Mesenchymal stem cell (in vitro differentiated cells and primary cell): ENCODE results near the gene OR1L4. TPM values are rescaled to one million over a fixed set of nuclear protein-coding genes. Genes with fewer than 3 reads are reported as not detected.

Experiments
- DNase-seq: peaks from one replicate; pipeline ENCODE4 v3.0.0-alpha.2; 2013
- H2AFZ ChIP-seq: one replicate; pipeline ENCODE4 v1.6.1; 2013; ENCODE audit warnings: low read depth, mild to moderate bottlenecking, control low read depth, inconsistent platforms, low read length, moderate library complexity
- H2AK5ac ChIP-seq: 2 replicates; pipeline ENCODE4 v1.6.1; 2013; ENCODE audit warnings: low read length, moderate library complexity, mild to moderate bottlenecking, inconsistent platforms; ENCODE audit not compliant: severe bottlenecking
- H2BK120ac ChIP-seq: one replicate; pipeline ENCODE4 v1.6.1; 2013; ENCODE audit warnings: low read depth, mild to moderate bottlenecking, inconsistent platforms, low read length, moderate library complexity
- H2BK12ac ChIP-seq, 2 experiments: one replicate each; pipeline ENCODE4 v1.6.1; 2013; ENCODE audit warnings: inconsistent platforms in 2 of 2, low read length in 2 of 2, mild to moderate bottlenecking in 2 of 2, moderate library complexity in 2 of 2, control low read depth in 1 of 2
- H2BK15ac ChIP-seq: one replicate; pipeline ENCODE4 v1.6.1; 2013; ENCODE audit warnings: mild to moderate bottlenecking, low read depth, inconsistent platforms; ENCODE audit not compliant: poor library complexity, severe bottlenecking
- H2BK5ac ChIP-seq: 2 replicates; pipeline ENCODE4 v1.6.1; 2013; ENCODE audit warnings: low read depth, mild to moderate bottlenecking, low read length, control low read depth, inconsistent platforms; ENCODE audit not compliant: poor library complexity, severe bottlenecking
- H3K14ac ChIP-seq, 2 experiments: one replicate each; pipeline ENCODE4 v1.6.1; 2013; ENCODE audit warnings: inconsistent platforms in 2 of 2, low read length in 2 of 2, control low read depth in 1 of 2, mild to moderate bottlenecking in 1 of 2, moderate library complexity in 1 of 2
- H3K18ac ChIP-seq, 2 experiments: one replicate each; pipeline ENCODE4 v1.6.1; 2013; ENCODE audit warnings: inconsistent platforms in 2 of 2, low read length in 2 of 2, control low read depth in 1 of 2, low read depth in 1 of 2, mild to moderate bottlenecking in 1 of 2
- H3K23ac ChIP-seq, 2 experiments: one replicate each; pipeline ENCODE4 v1.6.1; 2013; ENCODE audit warnings: inconsistent platforms in 2 of 2, low read length in 2 of 2, mild to moderate bottlenecking in 2 of 2, moderate library complexity in 2 of 2, control low read depth in 1 of 2
- H3K27ac ChIP-seq: 2 replicates; pipeline ENCODE4 v1.5.1; 2013; ENCODE audit warnings: mild to moderate bottlenecking, moderate library complexity, low read length, control low read depth, inconsistent platforms; ENCODE audit not compliant: poor library complexity, severe bottlenecking
- H3K27me3 ChIP-seq, 2 experiments: 2 replicates each; pipeline versions ENCODE4 v1.6.1 to v1.7.0; 2013; ENCODE audit warnings: low read length in 2 of 2, mild to moderate bottlenecking in 2 of 2, moderate library complexity in 2 of 2, control low read depth in 1 of 2, inconsistent platforms in 1 of 2; ENCODE audit not compliant: control insufficient read depth in 1 of 2, insufficient read depth in 1 of 2
- H3K36me3 ChIP-seq, 2 experiments: 2 replicates each; pipeline versions ENCODE4 v1.6.1 to v1.7.0; 2013; ENCODE audit warnings: low read length in 2 of 2, control low read depth in 1 of 2, inconsistent platforms in 1 of 2, low read depth in 1 of 2, mild to moderate bottlenecking in 1 of 2; ENCODE audit not compliant: insufficient read depth in 2 of 2, control insufficient read depth in 1 of 2
- H3K4ac ChIP-seq, 2 experiments: one replicate each; pipeline ENCODE4 v1.6.1; 2013; ENCODE audit warnings: inconsistent platforms in 2 of 2, low read length in 2 of 2, mild to moderate bottlenecking in 2 of 2, moderate library complexity in 2 of 2, control low read depth in 1 of 2, low read depth in 1 of 2
- H3K4me1 ChIP-seq: 2 replicates; pipeline ENCODE4 v1.6.1; 2013; ENCODE audit warnings: low read depth, low read length, control low read depth; ENCODE audit not compliant: control insufficient read depth, insufficient read depth
- H3K4me2 ChIP-seq: 2 replicates; pipeline ENCODE4 v1.6.1; 2013; ENCODE audit warnings: low read length, mild to moderate bottlenecking, inconsistent platforms; ENCODE audit not compliant: poor library complexity, severe bottlenecking
- H3K4me3 ChIP-seq, 2 experiments: 2 replicates each; pipeline versions ENCODE4 v1.5.1 to v1.7.0; 2013; ENCODE audit warnings: low read length in 2 of 2, mild to moderate bottlenecking in 2 of 2, control low read depth in 1 of 2, low read depth in 1 of 2; ENCODE audit not compliant: insufficient read depth in 1 of 2
- H3K79me1 ChIP-seq: replicated peaks from 2 replicates; pipeline ENCODE4 v1.6.1; 2013; ENCODE audit warnings: mild to moderate bottlenecking, control low read depth, low read length, inconsistent platforms; ENCODE audit not compliant: poor library complexity, severe bottlenecking
- H3K9ac ChIP-seq: 2 replicates; pipeline ENCODE4 v1.7.0; 2013; ENCODE audit warnings: mild to moderate bottlenecking, low read length, moderate library complexity
- H3K9me3 ChIP-seq: 2 replicates; pipeline ENCODE4 v1.7.0; 2013; ENCODE audit warnings: mild to moderate bottlenecking, low read length; ENCODE audit not compliant: control insufficient read depth
- H4K8ac ChIP-seq: one replicate; pipeline ENCODE4 v1.6.1; 2013; ENCODE audit warnings: inconsistent platforms, mild to moderate bottlenecking, low read length, moderate library complexity
- H4K91ac ChIP-seq: one replicate; pipeline ENCODE4 v1.6.1; 2013; ENCODE audit warnings: mild to moderate bottlenecking, low read length, inconsistent platforms
- WGBS: methylation state at CpG from one replicate; pipeline ENCODE4 v1.1.7; 2013; ENCODE audit warnings: mixed read lengths; 5-methylcytosine and 5-hydroxymethylcytosine counted together
- polyA plus RNA-seq, 2 experiments: library from polyadenylated mRNA; stranded (reverse); fragments of 200-250 nt; gene quantifications; one replicate each; pipeline ENCODE4 v1.2.3, GENCODE V29; 2013

The OR1L4 gene, protein sequence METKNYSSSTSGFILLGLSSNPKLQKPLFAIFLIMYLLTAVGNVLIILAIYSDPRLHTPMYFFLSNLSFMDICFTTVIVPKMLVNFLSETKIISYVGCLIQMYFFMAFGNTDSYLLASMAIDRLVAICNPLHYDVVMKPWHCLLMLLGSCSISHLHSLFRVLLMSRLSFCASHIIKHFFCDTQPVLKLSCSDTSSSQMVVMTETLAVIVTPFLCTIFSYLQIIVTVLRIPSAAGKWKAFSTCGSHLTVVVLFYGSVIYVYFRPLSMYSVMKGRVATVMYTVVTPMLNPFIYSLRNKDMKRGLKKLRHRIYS
- not detected for polyA plus RNA-seq (2013, experiment 1 of 2)
- polyA plus RNA-seq (2013, experiment 2 of 2): not detected

- Histone ChIP-seq H3K27me3 (no peaks in the 10 kb centered on the region), H3K18ac (no peak within 1 kb of the TSS), H3K4ac (no peak within 1 kb of the TSS), H2BK5ac (no peak within 1 kb of the TSS), H3K9me3 (peaks cover 65% of the 10 kb centered on the region), H2AFZ (no peak within 1 kb of the TSS), H3K79me1 (no peaks in the 10 kb centered on the region), H3K23ac (no peak within 1 kb of the TSS), H3K36me3 (no peaks in the 10 kb centered on the region), H3K9ac (no peak within 1 kb of the TSS), H3K4me2 (no peak within 1 kb of the TSS), H3K27ac (no peak within 1 kb of the TSS), H2BK15ac (no peak within 1 kb of the TSS), H3K4me3 (no peak within 1 kb of the TSS), H2BK120ac (no peak within 1 kb of the TSS), H4K91ac (no peak within 1 kb of the TSS), H2BK12ac (no peak within 1 kb of the TSS), H3K4me1 (no peaks in the 10 kb centered on the region), H2AK5ac (no peak within 1 kb of the TSS), H4K8ac (no peak within 1 kb of the TSS), H3K14ac (no peak within 1 kb of the TSS)
- WGBS: no CpG with 5 or more reads among the region's 1 CpG
- DNase-seq: no peak
These were observed at the start of gene OR1L4 for GRCh38 chr9:122723690-122724089. Gene OR1L4 (plus strand): TSS chr9:122723990. CDS start chr9:122723990, 0 bp downstream.

DNA sequence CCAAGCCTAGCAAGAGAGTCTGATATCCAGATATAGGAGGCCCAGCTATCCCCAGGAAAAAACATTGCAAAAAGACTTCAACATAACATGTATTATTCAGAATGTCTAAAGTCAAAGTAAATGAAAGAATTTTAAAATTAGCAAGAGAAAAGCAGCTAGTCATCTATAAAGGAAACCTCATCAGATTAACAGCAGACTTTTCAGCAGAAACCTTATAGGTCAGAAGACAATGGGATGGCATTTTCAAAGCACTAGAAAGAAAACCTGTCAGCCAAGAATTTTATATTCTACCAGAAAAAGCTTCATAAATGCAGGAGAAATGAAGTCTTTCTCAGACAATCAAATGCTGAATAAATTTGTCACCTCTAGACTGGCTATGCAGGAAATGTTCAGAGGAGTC is 38.9 kb upstream of the OR1L4 start:
- Histone ChIP-seq H2BK15ac (no peak overlapping the region), H3K9me3 (peaks cover 60% of the 10 kb centered on the region), H3K4me3 (no peak overlapping the region), H3K4ac (no peak overlapping the region), H2BK5ac (no peak overlapping the region), H4K91ac (no peak overlapping the region), H2BK120ac (no peak overlapping the region), H3K79me1 (no peaks in the 10 kb centered on the region), H3K27me3 (no peaks in the 10 kb centered on the region), H2AFZ (no peak overlapping the region), H4K8ac (no peak overlapping the region), H3K36me3 (no peaks in the 10 kb centered on the region), H3K14ac (no peak overlapping the region), H3K4me1 (no peaks in the 10 kb centered on the region), H3K18ac (no peak overlapping the region), H2AK5ac (no peak overlapping the region), H3K27ac (no peak overlapping the region), H3K23ac (no peak overlapping the region), H3K4me2 (no peak overlapping the region), H3K9ac (no peak overlapping the region), H2BK12ac (no peak overlapping the region)
- DNase-seq: no peak

DNA sequence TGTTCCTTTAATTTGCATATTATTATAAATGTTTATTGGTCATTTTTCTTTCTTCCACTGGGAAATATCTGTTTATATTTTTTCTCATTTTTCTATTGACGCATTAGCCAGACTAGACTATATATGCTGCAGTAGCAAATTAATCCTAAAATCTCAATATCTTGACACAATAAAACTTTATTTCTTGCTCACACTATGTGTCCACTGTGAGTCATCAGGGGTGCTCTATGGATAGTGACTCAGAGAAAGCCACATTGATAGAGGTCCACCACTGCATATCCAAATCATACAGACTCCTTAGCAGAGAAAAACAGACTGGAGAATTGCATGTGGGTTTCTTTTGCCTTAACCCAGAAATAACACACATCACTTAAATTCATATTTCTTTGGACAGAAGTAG is 28.1 kb upstream of the OR1L4 start:
- no peaks in the 10 kb centered on the region for H3K4me1 ChIP-seq
- no peak overlapping the region for H3K4me2 ChIP-seq
- DNase-seq: no peak
- H3K27me3 ChIP-seq: no peaks in the 10 kb centered on the region
- H4K8ac ChIP-seq: no peak overlapping the region
- H2AFZ ChIP-seq: no peak overlapping the region
- no peak overlapping the region for H3K14ac ChIP-seq
- no CpG with 5 or more reads among the region's 1 CpG for WGBS
- no peaks in the 10 kb centered on the region for H3K79me1 ChIP-seq
- no peaks in the 10 kb centered on the region for H3K36me3 ChIP-seq
- H3K4ac ChIP-seq: no peak overlapping the region
- no peak overlapping the region for H3K23ac ChIP-seq
- H3K18ac ChIP-seq: no peak overlapping the region
- no peak overlapping the region for H4K91ac ChIP-seq
- H2AK5ac ChIP-seq: no peak overlapping the region
- H2BK12ac ChIP-seq: no peak overlapping the region
- H2BK5ac ChIP-seq: no peak overlapping the region
- H2BK120ac ChIP-seq: no peak overlapping the region
- no peak overlapping the region for H3K4me3 ChIP-seq
- H3K27ac ChIP-seq: no peak overlapping the region
- H3K9me3 ChIP-seq: peaks cover 39% of the 10 kb centered on the region
- no peak overlapping the region for H2BK15ac ChIP-seq
- H3K9ac ChIP-seq: no peak overlapping the region

- no peak overlapping the region for H3K23ac ChIP-seq
- H3K4ac ChIP-seq: no peak overlapping the region
- no peak overlapping the region for H2BK120ac ChIP-seq
- H3K4me3 ChIP-seq: no peak overlapping the region
- H2BK12ac ChIP-seq: no peak overlapping the region
- no peak overlapping the region for H4K8ac ChIP-seq
- no peak overlapping the region for H2BK15ac ChIP-seq
- H2AFZ ChIP-seq: no peak overlapping the region
- DNase-seq: no peak
- H3K79me1 ChIP-seq: no peaks in the 10 kb centered on the region
- no peak overlapping the region for H3K14ac ChIP-seq
- no peak overlapping the region for H3K18ac ChIP-seq
- peaks cover 55% of the 10 kb centered on the region for H3K9me3 ChIP-seq
- H3K36me3 ChIP-seq: no peaks in the 10 kb centered on the region
- no peak overlapping the region for H3K27ac ChIP-seq
- no peak overlapping the region for H4K91ac ChIP-seq
- 73% methylated on average over 6 of the region's 7 CpGs for WGBS
- H2BK5ac ChIP-seq: no peak overlapping the region
- no peak overlapping the region for H3K9ac ChIP-seq
- no peaks in the 10 kb centered on the region for H3K27me3 ChIP-seq
- no peak overlapping the region for H2AK5ac ChIP-seq
- H3K4me1 ChIP-seq: no peaks in the 10 kb centered on the region
- no peak overlapping the region for H3K4me2 ChIP-seq
These were observed 5.8 kb upstream of the OR1L4 start for GRCh38 chr9:122718038-122718437.
